Measurements from ENCODE around the gene NECTIN1.

GRCh38 chr11:119615003-119615881, 113.8 kb downstream of the NECTIN1 start:
- TF ChIP-seq CTCF (IDR thresholded peaks at IDR 0.05) (no peak), POLR2A (IDR thresholded peaks at IDR 0.05) (no peak), POLR2AphosphoS5 (IDR thresholded peaks at IDR 0.05) (peak in 1 of 2 donors; percentile 7)

Data from upper lobe of left lung (tissue), 4 donors.